Regular cardiac myocyte (primary cell): ENCODE data around the gene ADCY4. TPM values are rescaled to one million over a fixed set of nuclear protein-coding genes. Genes with fewer than 3 reads are reported as not detected.

Source experiments
- total RNA-seq: library from RNA; depleted of rRNA; stranded (reverse); fragments of >200 nt; gene quantifications from 2 replicates; pipeline ENCODE4 v1.2.3, GENCODE V29; 2014

The ADCY4 gene
- 5.6 and 15.5 TPM in 2 replicates for total RNA-seq

DNA sequence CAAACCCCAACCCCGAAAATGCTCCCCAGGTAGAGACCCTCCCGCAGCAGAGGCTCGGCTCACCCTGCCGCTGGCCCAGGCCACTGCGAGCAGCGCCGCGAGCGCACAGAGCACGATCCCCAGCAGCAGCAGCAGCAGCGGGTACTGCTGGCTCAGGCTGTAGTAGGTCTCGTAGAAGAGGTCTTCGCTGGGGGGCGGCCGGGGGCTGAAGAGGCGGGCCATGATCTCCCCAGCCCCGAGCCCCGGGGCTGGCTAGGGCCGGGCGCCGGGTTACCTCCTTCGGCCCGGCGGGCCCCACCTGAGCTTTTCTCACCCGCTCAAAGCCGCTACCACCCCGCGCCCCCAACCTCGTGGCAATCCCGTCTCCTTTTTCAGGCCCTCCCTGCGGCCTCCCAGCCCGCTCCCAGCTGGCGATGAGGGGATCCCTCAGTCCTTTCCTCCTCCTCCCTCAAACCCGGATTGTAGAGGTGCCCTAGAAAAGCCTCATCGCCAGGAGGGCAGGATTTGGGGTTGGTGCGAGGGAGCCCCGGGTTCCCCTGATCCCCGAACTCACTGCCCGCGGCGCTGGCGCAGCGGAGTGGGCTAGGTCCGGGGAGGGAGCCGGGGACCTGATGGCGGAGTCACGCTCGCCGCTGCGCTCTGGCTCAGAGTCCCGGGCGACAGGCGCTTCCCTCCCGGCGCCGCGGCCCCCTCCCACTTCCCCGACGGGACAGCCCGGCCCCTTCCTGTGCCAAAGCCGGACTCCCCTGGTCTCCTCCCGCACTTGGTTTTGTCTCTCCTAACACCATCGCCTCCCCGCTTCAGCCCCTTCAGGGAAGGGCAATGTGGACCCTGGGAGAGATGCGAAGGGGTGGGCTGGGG is at the start of gene ADCY4:
Gene ADCY4 (minus strand): TSS at position 641 of the 861 bp plus-strand sequence. CDS start 419 bp downstream, at position 222.

DNA sequence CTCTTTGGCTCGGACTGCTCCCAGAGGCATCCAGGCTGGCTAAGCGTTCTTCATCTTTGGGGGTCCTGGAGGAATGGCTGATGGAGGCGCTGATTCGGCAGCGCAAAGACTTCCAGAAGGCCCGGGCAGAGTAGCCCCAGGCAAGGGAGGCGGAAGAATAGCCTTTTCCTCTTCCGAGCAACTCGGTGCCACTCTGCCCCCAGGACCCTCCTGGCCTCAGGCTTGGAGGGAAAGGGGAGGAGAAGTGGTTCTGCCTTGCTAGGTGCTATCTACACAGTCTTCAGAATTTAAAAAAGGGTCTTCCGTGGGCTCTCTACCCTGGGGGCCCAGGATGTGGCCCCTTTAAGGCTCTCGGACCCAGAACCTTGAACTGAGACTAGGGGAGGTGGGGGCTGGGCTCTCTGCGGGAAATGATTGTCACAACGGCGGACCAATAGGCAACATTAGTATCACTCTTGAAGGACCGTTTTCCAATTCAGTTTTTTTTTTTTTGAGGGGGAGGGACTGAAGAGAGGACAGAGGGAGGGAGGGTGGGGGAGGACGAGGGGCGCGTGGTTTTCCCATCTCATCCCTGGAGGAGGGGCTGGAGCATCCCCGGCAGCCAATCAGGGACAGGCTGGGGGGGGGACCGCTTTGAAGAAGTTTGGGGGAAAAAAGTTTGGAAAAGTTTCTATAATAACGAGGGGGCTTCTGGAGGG is 32.8 kb upstream of the ADCY4 start, which contains the start of gene NFATC4:
Gene NFATC4 (plus strand): TSS at position 671 of the 698 bp plus-strand sequence. CDS start 157 bp downstream, outside the sequence.

DNA sequence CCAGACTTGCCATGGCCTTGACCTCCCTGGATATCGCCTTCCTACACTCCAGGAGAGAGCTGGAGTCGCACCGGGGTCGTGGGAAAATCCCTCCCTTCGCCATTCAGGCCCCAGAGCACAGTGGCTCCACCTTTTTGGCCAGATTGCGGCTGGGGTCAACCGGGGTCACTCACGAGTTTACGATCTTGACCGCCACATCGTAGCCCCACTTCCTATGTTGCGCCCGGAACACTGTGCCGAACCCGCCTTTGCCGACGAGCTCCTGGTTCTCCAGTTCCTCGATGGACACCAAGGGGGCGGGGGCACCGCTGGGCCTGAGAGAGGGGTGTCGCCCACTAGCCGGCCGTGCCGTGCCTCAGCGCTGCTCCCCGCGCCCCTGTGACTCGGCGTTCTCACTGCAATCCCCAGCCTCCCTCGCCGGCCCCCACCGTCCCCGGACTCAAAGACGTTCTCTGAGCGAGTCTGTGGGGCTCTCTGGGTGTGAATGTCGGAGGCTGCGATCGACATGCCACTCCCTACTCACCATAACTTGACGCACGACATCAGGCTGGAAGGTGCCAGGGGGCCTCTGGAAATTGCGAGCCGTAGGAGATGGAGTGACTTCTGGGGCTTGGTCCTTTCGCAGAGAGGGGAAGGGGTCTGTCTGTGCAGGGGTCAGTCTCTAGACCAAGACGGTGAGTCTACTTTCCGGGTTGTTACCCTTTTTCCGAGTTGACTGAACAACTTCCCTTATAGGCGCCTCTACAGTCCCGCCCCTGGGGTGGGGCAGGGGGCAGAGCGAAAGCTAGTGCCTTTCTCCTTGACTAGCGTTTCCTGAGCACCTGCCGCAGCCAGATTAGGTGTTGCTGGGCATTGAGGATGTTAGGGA is 4.6 kb upstream of the ADCY4 start, which contains the start of gene RIPK3:
Gene RIPK3 (minus strand): TSS at position 708 of the 868 bp plus-strand sequence. CDS start 165 bp downstream, at position 543.

DNA sequence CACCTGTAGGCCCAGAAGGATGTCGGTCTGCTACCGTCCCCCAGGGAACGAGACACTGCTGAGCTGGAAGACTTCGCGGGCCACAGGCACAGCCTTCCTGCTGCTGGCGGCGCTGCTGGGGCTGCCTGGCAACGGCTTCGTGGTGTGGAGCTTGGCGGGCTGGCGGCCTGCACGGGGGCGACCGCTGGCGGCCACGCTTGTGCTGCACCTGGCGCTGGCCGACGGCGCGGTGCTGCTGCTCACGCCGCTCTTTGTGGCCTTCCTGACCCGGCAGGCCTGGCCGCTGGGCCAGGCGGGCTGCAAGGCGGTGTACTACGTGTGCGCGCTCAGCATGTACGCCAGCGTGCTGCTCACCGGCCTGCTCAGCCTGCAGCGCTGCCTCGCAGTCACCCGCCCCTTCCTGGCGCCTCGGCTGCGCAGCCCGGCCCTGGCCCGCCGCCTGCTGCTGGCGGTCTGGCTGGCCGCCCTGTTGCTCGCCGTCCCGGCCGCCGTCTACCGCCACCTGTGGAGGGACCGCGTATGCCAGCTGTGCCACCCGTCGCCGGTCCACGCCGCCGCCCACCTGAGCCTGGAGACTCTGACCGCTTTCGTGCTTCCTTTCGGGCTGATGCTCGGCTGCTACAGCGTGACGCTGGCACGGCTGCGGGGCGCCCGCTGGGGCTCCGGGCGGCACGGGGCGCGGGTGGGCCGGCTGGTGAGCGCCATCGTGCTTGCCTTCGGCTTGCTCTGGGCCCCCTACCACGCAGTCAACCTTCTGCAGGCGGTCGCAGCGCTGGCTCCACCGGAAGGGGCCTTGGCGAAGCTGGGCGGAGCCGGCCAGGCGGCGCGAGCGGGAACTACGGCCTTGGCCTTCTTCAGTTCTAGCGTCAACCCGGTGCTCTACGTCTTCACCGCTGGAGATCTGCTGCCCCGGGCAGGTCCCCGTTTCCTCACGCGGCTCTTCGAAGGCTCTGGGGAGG is 23.9 kb downstream of the ADCY4 start, which contains the start of gene LTB4R:
Gene LTB4R (plus strand): TSS at position 857 of the 959 bp plus-strand sequence. CDS start 4,150 bp downstream, outside the sequence.

GRCh38 chr14:24309538-24310264 is 25.2 kb downstream of the ADCY4 start, which contains the start of gene LTB4R2:
TSS of gene LTB4R2 (plus strand) at chr14:24310140. CDS start at chr14:24310665, 525 bp downstream.

DNA sequence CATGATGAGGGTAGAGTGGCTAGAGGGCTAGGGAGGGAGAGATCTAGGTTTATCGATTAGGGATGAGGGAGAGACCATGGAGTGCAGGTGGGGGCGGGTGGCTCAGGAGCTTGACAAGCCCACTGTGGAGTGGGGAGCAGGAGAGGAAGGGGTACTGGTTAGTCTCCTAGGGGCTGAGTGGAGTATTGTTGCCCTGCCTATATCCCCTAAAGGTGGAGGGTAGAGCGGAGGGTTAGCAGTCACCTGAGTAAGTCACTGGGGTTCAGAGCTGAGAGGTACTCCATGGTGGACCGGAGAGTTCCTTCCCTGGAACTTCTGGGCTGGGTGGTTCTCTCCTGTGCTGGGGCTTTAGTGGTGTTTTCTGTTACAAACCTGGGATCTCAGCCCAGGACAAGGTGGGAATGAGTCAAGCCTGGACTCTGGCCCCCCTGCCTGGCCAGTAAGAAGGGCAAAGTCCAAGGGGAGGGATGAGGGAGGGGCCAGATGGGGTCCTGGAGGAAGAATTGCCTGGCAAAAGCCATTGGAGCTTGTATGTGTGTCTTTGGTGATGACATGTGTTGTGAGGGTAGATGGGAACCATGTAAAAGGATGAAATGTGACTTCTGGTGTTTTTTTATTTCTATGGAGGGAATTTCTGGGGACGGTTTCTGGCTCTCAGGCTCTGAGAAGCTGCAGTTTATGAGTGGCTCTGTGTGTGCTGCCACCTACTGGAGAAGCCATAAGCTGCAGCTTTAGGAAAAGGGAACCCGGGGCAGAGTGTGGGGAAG is 27.1 kb downstream of the ADCY4 start, which contains the start of gene CIDEB:
Gene CIDEB (minus strand): TSS at position 403 of the 767 bp plus-strand sequence. CDS start 119 bp downstream, at position 284.

GRCh38 chr14:24299255-24300191 is 35.3 kb downstream of the ADCY4 start, which contains the start of the genes DHRS1 and NOP9:
TSS of gene DHRS1 (minus strand) at chr14:24299780. CDS start at chr14:24299106, 674 bp downstream.
TSS of gene NOP9 (plus strand) at chr14:24299850. CDS start at chr14:24299955, 105 bp downstream.

GRCh38 chr14:24271134-24271833 is 63.6 kb downstream of the ADCY4 start, which contains the start of gene RABGGTA:
TSS of gene RABGGTA (minus strand) at chr14:24271597. CDS start at chr14:24271115, 482 bp downstream.

Other genes starting within 250 kb of the ADCY4 start
- gene PCK2, start 240.8 kb downstream of the ADCY4 start, total RNA-seq = 13.4 and 17.2 TPM in 2 replicates
- gene DCAF11, start 220.3 kb downstream of the ADCY4 start, total RNA-seq = 50.6 and 56.1 TPM in 2 replicates
- 0.56 and 0.77 TPM in 2 replicates for gene NRL, start 220.1 kb downstream of the ADCY4 start, total RNA-seq
- gene FITM1, start 204.4 kb downstream of the ADCY4 start, total RNA-seq = not detected in 2 replicates
- gene PSME1, start 198.9 kb downstream of the ADCY4 start, total RNA-seq = 69.4 and 88.5 TPM in 2 replicates
- gene EMC9, start 193.5 kb downstream of the ADCY4 start, total RNA-seq = 20.6 and 31.1 TPM in 2 replicates
- gene PSME2, start 188.5 kb downstream of the ADCY4 start, total RNA-seq = 81.5 and 136 TPM in 2 replicates
- 22.6 and 28.8 TPM in 2 replicates for gene RNF31, start 187.6 kb downstream of the ADCY4 start, total RNA-seq
- gene IRF9, start 173.8 kb downstream of the ADCY4 start, total RNA-seq = 55.5 and 58.9 TPM in 2 replicates
- 0.56 and 0.77 TPM in 2 replicates for gene REC8, start 163.0 kb downstream of the ADCY4 start, total RNA-seq
- 26.5 and 79.8 TPM in 2 replicates for gene IPO4, start 146.3 kb downstream of the ADCY4 start, total RNA-seq
- 78.4 and 80.1 TPM in 2 replicates for gene TM9SF1, start 139.6 kb downstream of the ADCY4 start, total RNA-seq
- gene TSSK4, start 129.4 kb downstream of the ADCY4 start, total RNA-seq = under 0.01 TPM in 1 of 2 replicates, not detected in the other
- gene CHMP4A, start 121.6 kb downstream of the ADCY4 start, total RNA-seq = 23.4 and 25.1 TPM in 2 replicates
- gene MDP1, start 119.0 kb downstream of the ADCY4 start, total RNA-seq = 15.9 and 18.0 TPM in 2 replicates
- 142 and 224 TPM in 2 replicates for gene NEDD8, start 102.7 kb downstream of the ADCY4 start, total RNA-seq
- gene GMPR2, start 102.1 kb downstream of the ADCY4 start, total RNA-seq = 63.6 and 103 TPM in 2 replicates
- 48.3 and 58.3 TPM in 2 replicates for gene TINF2, start 92.4 kb downstream of the ADCY4 start, total RNA-seq
- 0.19 and 0.85 TPM in 2 replicates for gene TGM1, start 71.9 kb downstream of the ADCY4 start, total RNA-seq
- 24.0 and 28.0 TPM in 2 replicates for gene RABGGTA, start 63.5 kb downstream of the ADCY4 start, total RNA-seq
- 9.0 and 9.9 TPM in 2 replicates for gene DHRS1, start 35.3 kb downstream of the ADCY4 start, total RNA-seq
- 19.7 and 34.7 TPM in 2 replicates for gene NOP9, start 35.2 kb downstream of the ADCY4 start, total RNA-seq
- 1.5 and 1.7 TPM in 2 replicates for gene CIDEB, start 27.1 kb downstream of the ADCY4 start, total RNA-seq
- 1.3 and 3.1 TPM in 2 replicates for gene LTB4R2, start 24.9 kb downstream of the ADCY4 start, total RNA-seq
- 1.5 and 1.7 TPM in 2 replicates for gene LTB4R, start 23.6 kb downstream of the ADCY4 start, total RNA-seq
- gene RIPK3, start 4.9 kb upstream of the ADCY4 start, total RNA-seq = 0.19 and 0.56 TPM in 2 replicates
- 30.3 and 71.0 TPM in 2 replicates for gene NFATC4, start 33.1 kb upstream of the ADCY4 start, total RNA-seq
- gene NYNRIN, start 63.9 kb upstream of the ADCY4 start, total RNA-seq = 3.5 and 6.8 TPM in 2 replicates
- gene CBLN3, start 94.6 kb upstream of the ADCY4 start, total RNA-seq = 1.5 and 5.9 TPM in 2 replicates
- 45.6 and 53.8 TPM in 2 replicates for gene KHNYN, start 94.9 kb upstream of the ADCY4 start, total RNA-seq
- 8.2 and 10.4 TPM in 2 replicates for gene SDR39U1, start 107.7 kb upstream of the ADCY4 start, total RNA-seq
- not detected in 2 replicates for gene CMA1, start 173.2 kb upstream of the ADCY4 start, total RNA-seq
- not detected in 2 replicates for gene CTSG, start 241.2 kb upstream of the ADCY4 start, total RNA-seq